ENCODE data around the gene TATDN2. TPM values are rescaled to one million over a fixed set of nuclear protein-coding genes. Genes with fewer than 3 reads are reported as not detected.

TATDN2 gene
- total and polyA plus RNA-seq, 7 donors = 9.6 to 22.7 (median 18.8) TPM

- Histone ChIP-seq H3K4me3 (peak overlapping the region; percentile 78), H3K27me3 (ENCODE audit: insufficient read depth in 3 of 3, low read length in 2 of 3) (no peaks in the 10 kb centered on the region), H3K4me1 (peaks cover 13% of the 10 kb centered on the region), H3K36me3 (ENCODE audit: insufficient read depth in 1 of 2, low read depth in 1 of 2) (peaks cover 0 to 52% of the 10 kb centered on the region in 2 donors), H3K27ac (peak overlapping the region; percentile 96), H3K9me3 (no peaks in the 10 kb centered on the region)
- ATAC-seq (peak in 2 of 4 donors; percentile 18 to 29), DNase-seq (peak; percentile 29 to 64)
- WGBS, 3 donors = 3 to 8% (median 4%) methylated on average over 30 to 32 of the region's 32 CpGs
- no peak for TF ChIP-seq CTCF (IDR thresholded peaks at IDR 0.05)
- intact Hi-C loops (cut with DNase I) = no loop called here
These were observed 907 bp downstream of the TATDN2 start for GRCh38 chr3:10248984-10249748.

- H3K4me1 ChIP-seq = peaks cover 13% of the 10 kb centered on the region
- H3K27ac ChIP-seq = peak overlapping the region; percentile 96
- TF ChIP-seq CTCF (IDR thresholded peaks at IDR 0.05) = no peak
- no peaks in the 10 kb centered on the region for H3K9me3 ChIP-seq
- DNase-seq = no peak
- peaks cover 0 to 51% of the 10 kb centered on the region in 2 donors for H3K36me3 ChIP-seq (ENCODE audit: insufficient read depth in 1 of 2, low read depth in 1 of 2)
- intact Hi-C loops (cut with DNase I) = no loop called here
- H3K4me3 ChIP-seq = peak overlapping the region; percentile 78
- WGBS, 3 donors = 31 to 40% (median 35%) methylated on average over 3 of the region's 3 CpGs
- no peaks in the 10 kb centered on the region for H3K27me3 ChIP-seq (ENCODE audit: insufficient read depth in 3 of 3, low read length in 2 of 3)
- ATAC-seq = no peak
These were observed 1.6 kb downstream of the TATDN2 start for GRCh38 chr3:10249833-10250232.

GRCh38 chr3:10251006-10251405 is 2.7 kb downstream of the TATDN2 start:
- WGBS, 3 donors = 97 to 98% (median 98%) methylated on average over 3 of the region's 3 CpGs
- intact Hi-C loops (cut with DNase I) = no loop called here
- no peak for ATAC-seq
- DNase-seq = no peak
- no peak overlapping the region for H3K27ac ChIP-seq
- no peaks in the 10 kb centered on the region for H3K9me3 ChIP-seq
- H3K4me1 ChIP-seq = peaks cover 16% of the 10 kb centered on the region
- no peaks in the 10 kb centered on the region for H3K27me3 ChIP-seq (ENCODE audit: insufficient read depth in 3 of 3, low read length in 2 of 3)
- H3K36me3 ChIP-seq (ENCODE audit: insufficient read depth in 1 of 2, low read depth in 1 of 2) = peaks cover 3 to 54% of the 10 kb centered on the region in 2 donors
- TF ChIP-seq CTCF (IDR thresholded peaks at IDR 0.05) = no peak
- H3K4me3 ChIP-seq = peak overlapping the region; percentile 78

- Histone ChIP-seq H3K27ac (no peak overlapping the region), H3K27me3 (ENCODE audit: insufficient read depth in 3 of 3, low read length in 2 of 3) (no peaks in the 10 kb centered on the region), H3K4me1 (peaks cover 22% of the 10 kb centered on the region), H3K36me3 (ENCODE audit: insufficient read depth in 1 of 2, low read depth in 1 of 2) (peaks cover 3 to 63% of the 10 kb centered on the region in 2 donors), H3K9me3 (no peaks in the 10 kb centered on the region), H3K4me3 (no peak overlapping the region)
- WGBS, 3 donors = 76 to 97% (median 83%) methylated on average over 3 of the region's 3 CpGs
- intact Hi-C loops (cut with DNase I) = no loop called here
- TF ChIP-seq CTCF (IDR thresholded peaks at IDR 0.05) = no peak
- ATAC-seq (no peak), DNase-seq (no peak)
These were observed 5.5 kb downstream of the TATDN2 start for GRCh38 chr3:10253731-10254130.

Measured in psoas muscle (tissue), 8 donors.